GM12878 (cell line): ENCODE measurements around the gene CMTM1. TPM values are rescaled to one million over a fixed set of nuclear protein-coding genes. Genes with fewer than 3 reads are reported as not detected.

Experiments
- BHLHE40 ChIP-seq, 2 experiments: fragments of 450-650 bp in 1 of 2; IDR thresholded peaks; 2 replicates each; pipeline ENCODE4 v1.6.1; 2011 to 2017; ENCODE audit warnings: low read depth in 2 of 2, borderline replicate concordance in 1 of 2, improper control_type of control experiment in 1 of 2, low read length in 1 of 2, mild to moderate bottlenecking in 1 of 2
- BRCA1 ChIP-seq: IDR thresholded peaks from 2 replicates; pipeline ENCODE4 v1.6.1; 2011; ENCODE audit warnings: low read depth, low read length, improper control_type of control experiment
- CBX5 ChIP-seq: sonication (generic); IDR thresholded peaks from 2 replicates; pipeline ENCODE4 v1.6.1; 2016; ENCODE audit warnings: low read depth, moderate library complexity, mild to moderate bottlenecking, inconsistent platforms
- CEBPB ChIP-seq, 2 experiments: fragments of 150-350 bp in 1 of 2; IDR thresholded peaks; 2 replicates each; pipeline ENCODE4 v1.6.1; 2012 to 2014; ENCODE audit warnings: low read depth in 2 of 2, low read length in 2 of 2, borderline replicate concordance in 1 of 2, inconsistent platforms in 1 of 2
- CHD2 ChIP-seq: IDR thresholded peaks from 2 replicates; pipeline ENCODE4 v1.6.1; 2011; ENCODE audit warnings: low read depth, low read length, improper control_type of control experiment, borderline replicate concordance
- CREM ChIP-seq: IDR thresholded peaks from 2 replicates; pipeline ENCODE4 v1.6.1; 2014; ENCODE audit warnings: antibody characterized with exemption, low read depth
- CTCF ChIP-seq, 3 experiments: IDR thresholded peaks in 2 of 3; conservative IDR thresholded peaks in 1 of 3; 2 replicates each; pipeline ENCODE4 v1.5.1; 2011; ENCODE audit warnings: low read depth in 3 of 3, low read length in 3 of 3, mild to moderate bottlenecking in 3 of 3, control low read depth in 2 of 3, moderate library complexity in 2 of 3, inconsistent platforms in 1 of 3, mixed read lengths in 1 of 3; ENCODE audit not compliant: control insufficient read depth in 2 of 3, insufficient read depth in 1 of 3; ENCODE audit errors: extremely low read depth in 1 of 3
- E4F1 ChIP-seq: fragments of 450-650 bp; IDR thresholded peaks from 2 replicates; pipeline ENCODE4 v1.6.1; 2018; ENCODE audit warnings: borderline replicate concordance, mild to moderate bottlenecking; ENCODE audit not compliant: partially characterized antibody
- GATAD2B ChIP-seq: fragments of 450-650 bp; conservative IDR thresholded peaks from 2 replicates; pipeline ENCODE4 v1.6.1; 2017; ENCODE audit warnings: low read depth, mild to moderate bottlenecking, moderate library complexity
- HDGF ChIP-seq: fragments of 450-650 bp; IDR thresholded peaks from 2 replicates; pipeline ENCODE4 v1.6.1; 2016; ENCODE audit warnings: antibody characterized with exemption
- MEF2A ChIP-seq: IDR thresholded peaks from 2 replicates; pipeline ENCODE4 v1.6.1; 2011; ENCODE audit warnings: low read depth, mild to moderate bottlenecking, low read length, moderate library complexity; ENCODE audit not compliant: insufficient read depth
- MLLT1 ChIP-seq: fragments of 450-650 bp; IDR thresholded peaks from 2 replicates; pipeline ENCODE4 v1.6.1; 2016; ENCODE audit warnings: mild to moderate bottlenecking
- MTA2 ChIP-seq: fragments of 450-650 bp; IDR thresholded peaks from 2 replicates; pipeline ENCODE4 v1.6.1; 2016; ENCODE audit warnings: low read depth, mild to moderate bottlenecking, moderate library complexity
- NBN ChIP-seq: fragments of 450-650 bp; IDR thresholded peaks from 2 replicates; pipeline ENCODE4 v1.6.1; 2016
- NFYA ChIP-seq: IDR thresholded peaks from 2 replicates; pipeline ENCODE4 v1.6.1; 2011; ENCODE audit warnings: low read depth, mild to moderate bottlenecking, low read length, improper control_type of control experiment, borderline replicate concordance
- NKRF ChIP-seq: fragments of 450-650 bp; conservative IDR thresholded peaks from 2 replicates; pipeline ENCODE4 v1.6.1; 2017; ENCODE audit warnings: mild to moderate bottlenecking, moderate library complexity
- NRF1 ChIP-seq: conservative IDR thresholded peaks from 2 replicates; pipeline ENCODE4 v1.6.1; 2011; ENCODE audit warnings: mild to moderate bottlenecking, low read depth, low read length, improper control_type of control experiment
- PAX5 ChIP-seq: IDR thresholded peaks from 2 replicates; pipeline ENCODE4 v1.6.1; 2011; ENCODE audit warnings: low read depth, low read length, borderline replicate concordance
- TARDBP ChIP-seq: IDR thresholded peaks from 2 replicates; pipeline ENCODE4 v1.6.1; 2016; ENCODE audit warnings: borderline replicate concordance
- ZNF207 ChIP-seq: fragments of 450-650 bp; IDR thresholded peaks from 2 replicates; pipeline ENCODE4 v1.6.1; 2014; ENCODE audit warnings: antibody characterized with exemption, mild to moderate bottlenecking, borderline replicate concordance
- polyA plus RNA-seq, 11 experiments: library from polyadenylated mRNA; depleted of rRNA in 4 of 11; unstranded in 6 of 11; stranded (reverse) in 5 of 11; fragments of >200 nt; fragmentation: Nextera tagmentation in 4 of 11; fragmentation: Illumina TruSeq in 1 of 11; extraction: Ambion mirVana in 4 of 11; extraction: Trizol in 1 of 11; gene quantifications; 1 replicate in 1 of 11; 2 replicates in 10 of 11; pipeline versions ENCODE4 v1.2.1 to v1.2.3, GENCODE V29; 2011 to 2016; ENCODE audit warnings: inconsistent platforms in 2 of 11, missing spikeins in 2 of 11, low read depth in 1 of 11
- total RNA-seq, 4 experiments: library from RNA; depleted of rRNA in 3 of 4; stranded (reverse); fragments of >200 nt in 3 of 4; fragmentation: Illumina TruSeq in 1 of 4; extraction: Trizol in 1 of 4; gene quantifications; 2 replicates each; pipeline versions ENCODE4 v1.2.1 to v1.2.3, GENCODE V29; 2013 to 2021

Gene CMTM1
- total and polyA plus RNA-seq, 10 of the 15 experiments (the other 5 are each of a cell fraction or from before 2014, with no cell fraction given) = 0.09 to 3.0 (median 1.4) TPM; not detected in 2

GRCh38 chr16:66603537-66604375 is 37.5 kb downstream of the CMTM1 start (continued):
- peak; percentile 80; the same call in 1 of the 2 replicates for TF ChIP-seq MLLT1
- TF ChIP-seq BHLHE40 (IDR thresholded peaks at IDR 0.05; ENCODE audit: borderline replicate concordance in 1 of 2, low read depth in 2 of 2, low read length in 1 of 2) = peak; percentile 34 to 75; a peak in 2 of 4 replicates
- peak; percentile 9 for TF ChIP-seq E4F1
- peak; percentile 96 for TF ChIP-seq HDGF
- no peak for TF ChIP-seq CBX5
- TF ChIP-seq PAX5 = peak; percentile 24; the same call in 1 of the 2 replicates
- TF ChIP-seq GATAD2B = 0 out of 2 replicates have a peak, but pooled peaks have one; percentile 38
- no peak for TF ChIP-seq ZNF207
- no peak for TF ChIP-seq CTCF (IDR thresholded peaks at IDR 0.05 in 2 of 3, conservative IDR thresholded peaks at IDR 0.05 in 1 of 3; ENCODE audit: control insufficient read depth in 2 of 3, extremely low read depth in 1 of 3, insufficient read depth in 1 of 3, low read depth in 3 of 3, low read length in 3 of 3)
- no peak for TF ChIP-seq TARDBP
- peak; percentile 27; the same call in 1 of the 2 replicates for TF ChIP-seq CHD2
- TF ChIP-seq NRF1 = 0 out of 2 replicates have a peak, but pooled peaks have one; percentile 14
- TF ChIP-seq CEBPB (IDR thresholded peaks at IDR 0.05; ENCODE audit: borderline replicate concordance in 1 of 2, low read depth in 2 of 2, low read length in 2 of 2) = no peak
- no peak for TF ChIP-seq NKRF
- no peak for TF ChIP-seq MEF2A
- TF ChIP-seq CREM = no peak; the same call in 1 of the 2 replicates
- no peak for TF ChIP-seq BRCA1
- TF ChIP-seq NFYA = no peak
- TF ChIP-seq MTA2 = peak; percentile 52; the same call in 1 of the 2 replicates
- peak; percentile 99 for TF ChIP-seq NBN
